K562 (cell line): ENCODE results near the gene SLC24A3. TPM values are rescaled to one million over a fixed set of nuclear protein-coding genes. Genes with fewer than 3 reads are reported as not detected.

Experiments used
- ATAC-seq: fragments of 200-7000 bp; cut with Tn5 transposase; 3 replicates; pipeline ENCODE4 v1.9.1; 2020; ENCODE audit warnings: moderate library complexity
- BruUV-seq: library from RNA; stranded (reverse); fragments of 400-500 nt; replicated peaks from 2 replicates; lab custom pipeline; 2021; lab: Mats Ljungman, UMichigan
- CTCF ChIA-PET: fragments of 300-600 bp; formaldehyde crosslinking; extraction: SDS; loops from one replicate; lab custom pipeline; 2021; ENCODE audit warnings: low intra/inter-chr PET ratio; lab: Yijun Ruan, JAX
- POLR2A ChIA-PET: fragments of 300-600, 350-650 bp; sonication (Branson Sonifier 250); formaldehyde crosslinking; extraction: SDS; loops from one replicate; lab custom pipeline; 2021; ENCODE audit warnings: antibody characterized with exemption, inconsistent platforms; lab: Yijun Ruan, JAX
- DNase-seq, 4 experiments: peaks; one replicate each; pipeline versions ENCODE4 v3.0.0 to v3.0.0-alpha.2; 2011 to 2018; ENCODE audit warnings: low spot score in 3 of 4, mixed read lengths in 3 of 4; ENCODE audit errors: extremely low read depth in 1 of 4
- FAIRE-seq: peaks from 2 replicates; lab custom pipeline; 2011; peaks lifted over from hg19 to GRCh38; lab: Jason Lieb, UNC
- H2AFZ ChIP-seq: 2 replicates; pipeline ENCODE4 v1.6.0; 2011; ENCODE audit warnings: low read depth, low read length, control low read depth, inconsistent platforms
- H3K27ac ChIP-seq: fragments of 200-600 bp; 3 replicates; pipeline ENCODE4 v1.8.0; 2011; ENCODE audit warnings: low read depth, mild to moderate bottlenecking, control low read depth, inconsistent platforms, low read length, moderate library complexity, mixed read lengths; ENCODE audit errors: extremely low read depth
- H3K27me3 ChIP-seq, 2 experiments: fragments of 300-600 bp in 1 of 2; 2 replicates in 1 of 2; 3 replicates in 1 of 2; pipeline versions ENCODE4 v1.6.0 to v1.8.0; 2011; ENCODE audit warnings: inconsistent platforms in 2 of 2, low read length in 2 of 2, mild to moderate bottlenecking in 1 of 2, mixed read lengths in 1 of 2, moderate library complexity in 1 of 2; ENCODE audit not compliant: control insufficient read depth in 2 of 2, insufficient read depth in 2 of 2
- H3K36me3 ChIP-seq: fragments of 300-600 bp; 3 replicates; pipeline ENCODE4 v1.8.0; 2011; ENCODE audit warnings: mild to moderate bottlenecking, low read length, inconsistent platforms; ENCODE audit not compliant: control insufficient read depth, insufficient read depth
- H3K4me1 ChIP-seq, 2 experiments: fragments of 200-600 bp in 1 of 2; replicated peaks in 1 of 2; 2 replicates in 1 of 2; 3 replicates in 1 of 2; pipeline versions ENCODE4 v1.5.1 to v1.8.0; 2011; ENCODE audit warnings: inconsistent platforms in 2 of 2, low read length in 2 of 2, mild to moderate bottlenecking in 1 of 2, mixed read lengths in 1 of 2, moderate library complexity in 1 of 2; ENCODE audit not compliant: control insufficient read depth in 2 of 2, insufficient read depth in 2 of 2
- H3K4me2 ChIP-seq: 2 replicates; pipeline ENCODE4 v1.6.1; 2011; ENCODE audit warnings: low read length, control low read depth, inconsistent platforms, mixed read lengths; ENCODE audit not compliant: insufficient read depth
- H3K4me3 ChIP-seq: fragments of 200-600 bp; sonication (generic), shearing (Covaris generic); 2 replicates; pipeline ENCODE4 v1.5.1; 2016; ENCODE audit warnings: control low read depth, inconsistent platforms
- H3K79me2 ChIP-seq: fragments of 200-600 bp; 3 replicates; pipeline ENCODE4 v1.8.0; 2011; ENCODE audit warnings: low read length, inconsistent platforms; ENCODE audit not compliant: control insufficient read depth, insufficient read depth
- H3K9ac ChIP-seq, 2 experiments: 2 replicates each; pipeline versions ENCODE4 v1.6.0 to v1.6.1; 2011; ENCODE audit warnings: low read depth in 2 of 2, low read length in 2 of 2, control low read depth in 1 of 2, inconsistent platforms in 1 of 2, mild to moderate bottlenecking in 1 of 2, mixed read lengths in 1 of 2; ENCODE audit not compliant: insufficient read depth in 1 of 2
- H3K9me1 ChIP-seq: one replicate; pipeline ENCODE4 v1.6.0; 2011; ENCODE audit warnings: inconsistent platforms, mild to moderate bottlenecking, low read length, moderate library complexity; ENCODE audit not compliant: control insufficient read depth, insufficient read depth
- H3K9me3 ChIP-seq: replicated peaks from 2 replicates; pipeline ENCODE4 v1.5.1; 2011; ENCODE audit warnings: low read depth, low read length, inconsistent platforms; ENCODE audit not compliant: control insufficient read depth, insufficient read depth
- H4K20me1 ChIP-seq: replicated peaks from 2 replicates; pipeline ENCODE4 v1.6.1; 2011; ENCODE audit warnings: low read length, inconsistent platforms, mixed read lengths; ENCODE audit not compliant: control insufficient read depth, insufficient read depth
- ADNP ChIP-seq: fragments of 200-800 bp; sonication (Bioruptor generic); IDR thresholded peaks from 2 replicates; pipeline ENCODE4 v1.6.1; 2016; ENCODE audit warnings: missing genetic modification characterization, missing compliant biosample characterization
- BRD4 ChIP-seq: fragments of 200-600 bp; sonication (generic); IDR thresholded peaks from 2 replicates; pipeline ENCODE4 v1.6.1; 2017; ENCODE audit warnings: inconsistent platforms
- CTBP1 ChIP-seq: fragments of 450-650 bp; IDR thresholded peaks from 2 replicates; pipeline ENCODE4 v1.6.1; 2016; ENCODE audit warnings: borderline replicate concordance
- EP300 ChIP-seq: IDR thresholded peaks from 2 replicates; pipeline ENCODE4 v1.6.1; 2012; ENCODE audit warnings: low read length, improper control_type of control experiment
- ETV1 ChIP-seq: fragments of 450-650 bp; conservative IDR thresholded peaks from 2 replicates; pipeline ENCODE4 v1.6.1; 2016; ENCODE audit warnings: missing genetic modification characterization, control low read depth, low read depth, missing compliant biosample characterization
- GABPB2 ChIP-seq: fragments of 250-450 bp; sonication (Bioruptor Pico); conservative IDR thresholded peaks from 2 replicates; pipeline ENCODE4 v1.5.1; 2021; ENCODE audit warnings: mild to moderate bottlenecking
- KLF10 ChIP-seq: fragments of 250-450 bp; sonication (Bioruptor Pico); IDR thresholded peaks from 2 replicates; pipeline ENCODE4 v1.6.1; 2021; ENCODE audit warnings: matching md5 sums
- MTF1 ChIP-seq: fragments of 250-450 bp; sonication (Bioruptor Pico); IDR thresholded peaks from 2 replicates; pipeline ENCODE4 v1.9.0; 2021; ENCODE audit warnings: moderate library complexity, mild to moderate bottlenecking, inconsistent platforms, borderline replicate concordance
- NFATC3 ChIP-seq: fragments of 450-650 bp; IDR thresholded peaks from 2 replicates; pipeline ENCODE4 v1.6.1; 2017; ENCODE audit warnings: mild to moderate bottlenecking
- POLR2G ChIP-seq: fragments of 200-400 bp; formaldehyde crosslinking; IDR thresholded peaks from 2 replicates; pipeline ENCODE4 v1.6.1; 2017; ENCODE audit warnings: low read depth, mild to moderate bottlenecking, antibody characterized with exemption, low read length, moderate library complexity
- TEAD4 ChIP-seq, 2 experiments: sonication (generic) in 1 of 2; formaldehyde crosslinking in 1 of 2; IDR thresholded peaks; 2 replicates each; pipeline versions ENCODE4 v1.6.1 to v1.8.0; 2012 to 2022; ENCODE audit warnings: borderline replicate concordance in 1 of 2, inconsistent platforms in 1 of 2, low read length in 1 of 2, mild to moderate bottlenecking in 1 of 2, missing genetic modification reagents in 1 of 2
- ZBTB1 ChIP-seq: sonication (generic); formaldehyde crosslinking; IDR thresholded peaks from 2 replicates; pipeline ENCODE4 v1.8.1; 2023; ENCODE audit warnings: missing genetic modification reagents, low read depth, mild to moderate bottlenecking, borderline replicate concordance
- ZC3H4 ChIP-seq: sonication (generic); formaldehyde crosslinking; IDR thresholded peaks from 2 replicates; pipeline ENCODE4 v1.9.0; 2021; ENCODE audit warnings: missing genetic modification reagents, borderline replicate concordance
- WGBS: fragments of 100-300 bp; shearing (Covaris generic); methylation state at CpG from one replicate; pipeline ENCODE4 v1.1.6; 2016; ENCODE audit warnings: low coverage, mixed read lengths; ENCODE audit not compliant: insufficient coverage; ENCODE audit errors: missing lambda C conversion rate; 5-methylcytosine and 5-hydroxymethylcytosine counted together
- in situ Hi-C: fragments of 300-500 bp; cut with MboI; formaldehyde crosslinking; loops from 4 replicates; pipeline ENCODE4 v1.15.0; 2018; ENCODE audit warnings: inconsistent platforms, mixed read lengths
- intact Hi-C: fragments of 100-400 bp; cut with micrococcal nuclease; formaldehyde crosslinking; loops from 2 replicates; pipeline ENCODE4 v1.14.2; 2022
- polyA plus RNA-seq, 8 experiments: library from polyadenylated mRNA; depleted of rRNA in 4 of 8; stranded (reverse) in 5 of 8; unstranded in 3 of 8; fragments of >200 nt; fragmentation: Nextera tagmentation in 2 of 8; fragmentation: Illumina TruSeq in 1 of 8; extraction: Ambion mirVana in 2 of 8; extraction: Trizol in 1 of 8; gene quantifications; 2 replicates each; pipeline versions ENCODE4 v1.2.1 to v1.2.3, GENCODE V29; 2011 to 2014; ENCODE audit warnings: inconsistent platforms in 1 of 8, missing spikeins in 1 of 8
- total RNA-seq, 7 experiments: library from RNA; depleted of rRNA in 6 of 7; stranded (reverse); fragments of >200 nt in 6 of 7; fragmentation: Illumina TruSeq in 2 of 7; extraction: Trizol in 2 of 7; gene quantifications; 2 replicates each; pipeline versions ENCODE4 v1.2.1 to v1.2.3, GENCODE V29; 2011 to 2021; ENCODE audit warnings: low replicate concordance in 1 of 7

The SLC24A3 gene
- total and polyA plus RNA-seq, 9 of the 15 experiments (the other 6 are each of a cell fraction or from before 2014, with no cell fraction given) = not detected

DNA sequence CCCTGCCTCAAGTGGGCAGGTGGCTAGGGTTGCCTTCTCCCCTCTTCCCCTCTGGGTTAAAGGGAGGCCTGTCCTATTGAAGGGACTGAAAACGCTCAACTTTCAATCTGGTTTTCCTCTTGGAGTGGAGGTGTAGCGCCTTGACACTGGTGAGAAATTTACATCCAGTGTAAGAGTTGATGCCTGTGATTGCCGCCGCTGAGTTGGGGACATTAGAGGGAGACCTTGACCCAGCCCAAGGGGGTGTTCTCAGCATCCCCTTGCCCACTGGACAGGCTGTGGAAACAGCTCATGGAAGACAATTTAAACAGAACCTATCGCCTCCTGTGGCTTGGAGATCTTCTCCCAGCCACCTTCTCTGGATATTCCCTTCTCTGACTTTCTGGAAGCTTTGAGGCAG is 61.6 kb downstream of the SLC24A3 start:
- Histone ChIP-seq H3K4me3 (no peak overlapping the region), H3K9me1 (no peaks in the 10 kb centered on the region), H3K4me2 (no peak overlapping the region), H3K4me1 (no peaks in the 10 kb centered on the region), H3K79me2 (no peaks in the 10 kb centered on the region), H3K36me3 (no peaks in the 10 kb centered on the region), H4K20me1 (no peaks in the 10 kb centered on the region)
- no TSS peak for BruUV-seq
- POLR2A ChIA-PET = no interaction called here
- intact Hi-C loops = no loop called here
- DNase-seq = no peak
- TF ChIP-seq ADNP (no peak), CTBP1 (no peak), KLF10 (no peak), EP300 (no peak), POLR2G (no peak), ZBTB1 (CRISPR knock-in tag) (no peak), MTF1 (no peak), BRD4 (no peak), ZC3H4 (CRISPR knock-in tag) (no peak), TEAD4 (IDR thresholded peaks at IDR 0.05; ENCODE audit: low read length) (no peak), TEAD4 (CRISPR knock-in tag; IDR thresholded peaks at IDR 0.05; ENCODE audit: borderline replicate concordance) (no peak), ETV1 (tag) (no peak), GABPB2 (CRISPR knock-in tag) (no peak), NFATC3 (no peak)
- TF ChIP-seq, all 486 proteins: peak for 0
- in situ Hi-C loops = no loop called here
- WGBS = 0% methylated on average over 5 of the region's 5 CpGs
- Histone ChIP-seq H3K9ac (no peak overlapping the region), H3K9me3 (no peaks in the 10 kb centered on the region), H3K27me3 (no peaks in the 10 kb centered on the region), H2AFZ (no peak overlapping the region), H3K27ac (no peak overlapping the region)
- no peak for FAIRE-seq
- no peak for ATAC-seq
- CTCF ChIA-PET = no interaction called here
